Measurements from ENCODE around the gene LCN15.
"Not testable (repeated sequence)": the region's sequence is repeated elsewhere in the genome, so short reads cannot be mapped to it uniquely, and the experiment has no call there.

Gene LCN15

DNA sequence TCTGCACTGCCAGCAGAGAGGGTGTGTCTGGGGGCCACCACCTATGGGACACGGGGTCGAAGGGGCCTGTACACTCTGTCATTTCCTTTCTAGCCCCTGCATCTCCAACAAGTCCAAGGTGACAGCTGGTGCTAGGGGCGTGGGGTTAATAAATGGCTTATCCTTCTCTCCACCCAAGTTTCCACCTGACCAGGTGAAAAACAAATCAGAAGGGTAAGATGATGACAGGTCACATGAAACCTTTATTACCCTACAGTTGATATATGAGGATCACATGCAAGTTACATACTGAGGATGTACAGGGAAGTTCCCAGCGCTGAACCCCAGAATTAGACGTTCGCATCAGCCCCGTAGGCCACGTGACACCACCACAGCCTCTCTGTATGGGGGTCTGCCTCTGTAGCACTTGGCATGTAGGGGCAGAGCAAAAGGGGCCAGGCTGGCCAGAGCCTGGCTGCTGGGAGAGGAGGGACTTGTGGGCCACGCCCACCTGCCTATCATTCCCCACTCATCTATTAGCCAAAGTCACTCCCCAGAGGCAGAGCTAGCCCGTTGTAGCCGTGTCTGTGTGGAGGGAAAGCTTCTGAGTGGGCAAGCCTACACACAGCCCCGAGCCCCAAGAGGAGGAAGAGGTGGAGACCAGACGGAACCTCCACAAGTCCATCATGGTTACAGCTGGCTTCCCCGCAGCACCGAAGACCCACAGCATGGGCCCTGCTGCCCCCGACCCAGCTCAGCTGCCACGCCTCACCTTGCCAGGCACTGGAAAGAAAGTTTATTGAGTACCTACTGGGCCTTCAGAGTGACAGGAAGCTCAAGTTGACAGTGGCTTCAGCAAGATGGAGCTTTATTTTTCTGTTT lies 29.0 kb upstream of the LCN15 start:
- DNase-seq = no peak

DNA sequence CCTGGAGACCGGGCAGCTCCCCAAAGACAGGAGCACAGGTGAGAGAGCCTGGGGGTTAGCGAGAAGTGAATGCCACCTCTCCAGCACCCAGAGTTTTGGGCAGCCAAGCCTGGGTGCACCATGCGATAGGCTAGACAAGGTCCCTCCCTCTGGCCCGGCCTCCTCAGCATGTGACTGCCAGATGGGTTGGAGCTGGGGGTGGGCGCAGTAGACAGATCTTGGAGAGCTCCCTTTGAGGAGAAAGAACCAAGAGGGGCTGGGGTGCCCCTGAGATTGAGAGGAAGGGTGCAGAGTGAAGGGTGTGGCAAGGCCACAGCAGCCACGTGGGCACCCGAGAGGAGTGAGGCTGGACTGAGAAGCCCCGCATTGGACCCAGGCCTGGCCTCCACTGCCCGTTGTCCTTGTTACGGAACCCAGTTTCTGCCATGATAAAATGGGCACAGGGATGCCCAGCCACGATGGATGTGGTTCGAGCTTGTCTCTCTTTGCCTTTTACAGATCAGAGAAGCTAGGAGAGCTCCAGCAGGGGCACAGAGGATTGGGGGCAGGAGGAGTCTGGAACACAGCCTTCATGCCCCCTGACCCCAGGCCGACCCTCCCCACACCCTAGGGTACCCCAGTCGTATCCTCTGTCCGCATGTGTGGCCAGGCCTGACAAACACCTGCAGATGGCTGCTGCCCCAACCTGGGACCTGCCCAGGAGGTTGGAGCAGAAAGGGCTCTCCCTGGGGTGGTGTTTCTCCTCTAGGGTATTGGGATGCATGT lies 28.2 kb upstream of the LCN15 start:
- DNase-seq = no peak

DNA sequence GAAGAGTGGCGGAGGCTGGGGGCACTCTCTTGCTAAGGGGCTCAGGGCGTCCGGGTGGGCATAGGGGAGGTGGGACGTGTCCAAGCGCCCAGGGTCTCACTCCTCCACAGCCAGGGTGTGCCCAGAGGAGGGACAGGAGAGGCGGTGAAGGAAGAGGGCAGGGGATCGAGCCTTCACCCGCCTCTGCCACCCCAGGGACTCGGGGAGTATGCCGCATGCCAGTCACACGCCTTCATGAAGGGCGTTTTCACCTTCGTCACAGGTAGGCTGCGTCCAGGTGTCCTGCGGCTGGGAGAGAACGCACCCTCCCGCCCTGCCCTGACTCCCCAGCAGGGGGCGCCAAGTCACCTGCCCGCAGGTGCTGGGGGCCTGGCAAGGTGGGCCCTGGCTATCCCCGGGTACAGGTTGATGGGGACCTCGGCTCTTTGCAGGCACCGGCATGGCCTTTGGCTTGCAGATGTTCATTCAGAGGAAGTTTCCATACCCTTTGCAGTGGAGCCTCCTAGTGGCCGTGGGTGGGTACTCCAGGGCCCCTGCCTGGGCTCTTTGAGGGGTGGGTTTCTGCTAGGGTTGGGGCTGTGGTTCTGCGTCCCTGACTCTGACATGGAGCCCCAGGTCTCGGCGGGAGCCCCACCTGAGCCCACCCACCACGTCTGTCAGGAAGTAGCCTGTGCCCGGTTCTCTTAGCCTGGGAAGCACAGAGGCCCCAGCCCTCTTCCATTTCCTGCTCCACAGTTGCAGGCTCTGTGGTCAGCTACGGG lies 27.4 kb upstream of the LCN15 start:
- DNase-seq = no peak

GRCh38 chr9:136790640-136791515 lies 26.6 kb upstream of the LCN15 start, which contains the start of gene TMEM141:
Gene TMEM141 (plus strand): TSS chr9:136791344. CDS start chr9:136791371, 27 bp downstream.
- peak; percentile 99 for DNase-seq

DNA sequence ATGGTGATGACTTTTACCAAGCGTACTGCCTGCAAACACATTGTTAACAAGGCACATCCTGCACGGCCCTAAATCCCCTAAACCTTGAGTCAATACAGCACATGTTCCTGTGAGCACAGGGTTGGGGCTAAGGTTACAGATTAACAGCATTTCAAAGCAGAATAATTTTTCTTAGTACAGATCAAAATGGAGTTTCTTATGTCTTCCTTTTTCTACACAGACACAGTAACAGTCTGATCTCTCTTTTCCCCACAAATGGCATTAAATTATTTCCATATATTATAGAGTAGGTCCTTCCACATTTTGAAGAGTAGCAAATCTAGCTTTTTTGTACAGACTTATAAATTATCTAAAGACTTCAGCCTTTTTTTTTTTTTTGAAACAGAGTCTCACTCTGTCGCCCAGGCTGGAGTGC lies 25.2 kb upstream of the LCN15 start:
- DNase-seq = no peak

GRCh38 chr9:136788644-136789522 lies 24.6 kb upstream of the LCN15 start:
- not testable (repeated sequence) for DNase-seq

DNA sequence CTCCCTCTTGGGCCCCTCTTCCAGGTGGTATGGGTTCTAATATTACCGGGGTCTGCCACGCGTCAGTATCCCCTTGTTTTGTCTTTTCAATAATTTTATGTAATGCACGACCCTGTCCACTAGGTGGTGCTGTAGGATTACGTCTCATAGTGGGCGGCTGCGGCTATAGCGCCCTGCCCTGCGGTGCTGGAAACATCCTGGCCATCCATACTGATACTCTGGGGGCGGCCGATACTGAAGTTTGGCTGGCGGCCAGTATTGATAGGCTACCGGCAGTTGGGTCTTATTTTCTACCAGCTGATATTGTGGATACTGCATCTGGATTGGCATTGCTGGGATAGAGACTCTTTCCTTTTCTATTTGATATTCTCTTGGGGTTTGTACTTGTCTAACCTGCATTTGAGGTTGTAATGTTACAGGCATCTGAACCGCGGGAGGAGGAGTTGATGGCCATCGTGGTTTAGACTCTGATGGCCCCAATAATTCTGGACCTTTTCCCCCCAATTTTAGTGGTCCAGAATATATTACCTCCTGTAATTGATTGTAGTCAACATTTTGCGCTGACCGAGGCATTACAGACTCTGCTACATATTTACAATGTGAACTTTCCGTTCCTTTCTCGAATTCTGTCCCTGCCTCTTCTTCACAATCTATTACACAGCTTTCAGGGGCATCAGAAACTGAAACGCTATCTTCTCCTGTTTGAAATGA lies 23.5 kb upstream of the LCN15 start:
- DNase-seq = peak; percentile 59

DNA sequence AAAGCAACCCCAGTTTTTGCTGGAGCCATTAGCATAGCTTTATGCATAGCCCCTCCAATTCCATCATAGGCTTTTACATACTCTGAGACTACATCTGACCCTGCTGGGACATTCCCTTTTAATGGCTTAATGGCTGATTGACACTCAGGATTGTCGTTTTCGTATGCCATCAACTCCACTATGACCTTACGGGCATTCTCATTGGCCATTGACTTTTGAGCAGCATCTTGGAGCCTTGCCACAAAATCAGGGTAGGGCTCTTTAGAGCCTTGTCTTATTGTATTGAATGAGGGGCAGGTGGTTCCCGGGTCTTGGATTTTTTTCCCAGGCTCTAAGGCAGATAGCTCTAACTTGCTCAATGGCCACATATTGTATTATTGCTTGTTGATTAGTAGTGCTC lies 22.7 kb upstream of the LCN15 start:
- DNase-seq = not testable (repeated sequence)

DNA sequence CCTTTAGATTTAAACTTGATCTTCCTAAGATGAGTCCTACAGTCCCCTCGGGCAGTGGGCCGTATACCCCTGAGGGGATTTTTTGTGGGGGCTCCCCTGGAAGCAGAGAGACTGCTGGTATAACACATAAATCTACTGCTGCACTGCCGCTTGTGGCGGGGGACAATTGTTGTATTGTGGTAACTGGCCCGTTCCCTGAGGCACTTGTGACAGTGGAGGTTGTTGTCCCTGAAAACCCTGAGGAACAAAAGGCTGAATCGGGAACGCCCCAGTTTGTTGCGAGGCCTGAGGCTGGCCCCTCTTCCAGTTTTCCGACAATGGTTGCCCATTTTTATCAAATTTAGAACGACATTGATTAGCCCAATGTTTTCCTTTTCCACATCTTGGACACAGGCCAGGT lies 22.1 kb upstream of the LCN15 start:
- no peak for DNase-seq

DNA sequence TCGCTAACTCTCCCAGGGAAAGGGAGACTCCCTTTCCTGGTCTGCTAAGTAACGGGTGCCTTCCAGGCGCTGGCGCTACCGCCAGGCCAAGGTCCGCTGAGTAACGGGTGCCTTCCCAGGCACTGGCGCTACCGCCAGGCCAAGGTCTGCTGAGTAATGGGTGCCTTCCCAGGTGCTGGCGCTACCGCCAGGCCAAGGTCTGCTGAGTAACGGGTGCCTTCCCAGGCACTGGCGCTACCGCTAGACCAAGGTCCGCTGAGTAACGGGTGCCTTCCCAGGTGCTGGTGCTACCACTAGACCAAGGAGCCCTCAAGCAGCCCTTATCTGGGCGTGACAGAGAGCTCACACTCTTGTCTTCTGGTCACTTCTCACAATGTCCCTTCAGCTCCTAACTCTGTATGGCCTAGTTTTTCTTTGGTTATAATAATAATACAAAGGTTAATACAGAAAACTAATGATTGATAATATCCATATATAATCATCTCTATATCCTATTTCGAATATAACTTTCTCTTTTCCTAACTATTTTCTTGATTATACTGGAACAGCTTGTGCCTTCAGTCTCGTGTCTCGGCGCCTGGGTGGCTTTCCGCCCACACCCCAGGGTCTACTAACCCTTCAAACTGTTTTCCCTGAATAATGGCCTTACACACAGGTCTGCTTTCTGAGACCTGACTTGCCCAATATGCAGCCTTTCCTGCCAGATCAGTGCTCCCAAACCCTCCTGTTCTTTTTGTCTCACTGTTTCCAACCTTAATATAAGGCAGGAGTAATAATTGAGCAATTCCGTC lies 21.4 kb upstream of the LCN15 start:
- not testable (repeated sequence) for DNase-seq

DNA sequence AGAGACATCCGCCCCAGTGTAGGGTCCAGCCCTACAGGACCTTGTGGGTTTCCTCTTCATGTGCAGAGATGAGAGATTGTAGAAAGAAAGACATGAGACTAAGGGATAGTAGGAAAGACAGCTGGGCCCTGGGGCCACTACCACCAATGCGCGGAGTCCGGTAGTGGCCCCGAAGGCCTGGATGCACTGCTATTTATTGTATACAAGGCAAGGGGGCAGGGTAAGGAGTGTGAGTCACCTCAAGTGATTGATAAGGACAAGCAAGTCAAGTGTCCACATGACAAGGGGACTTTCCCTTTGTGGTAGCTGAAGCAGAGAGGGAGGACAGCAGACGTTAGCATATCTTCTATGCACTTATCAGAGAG lies 20.7 kb upstream of the LCN15 start:
- no peak for DNase-seq

GRCh38 chr9:136784249-136784996 lies 20.1 kb upstream of the LCN15 start:
- no peak for DNase-seq

DNA sequence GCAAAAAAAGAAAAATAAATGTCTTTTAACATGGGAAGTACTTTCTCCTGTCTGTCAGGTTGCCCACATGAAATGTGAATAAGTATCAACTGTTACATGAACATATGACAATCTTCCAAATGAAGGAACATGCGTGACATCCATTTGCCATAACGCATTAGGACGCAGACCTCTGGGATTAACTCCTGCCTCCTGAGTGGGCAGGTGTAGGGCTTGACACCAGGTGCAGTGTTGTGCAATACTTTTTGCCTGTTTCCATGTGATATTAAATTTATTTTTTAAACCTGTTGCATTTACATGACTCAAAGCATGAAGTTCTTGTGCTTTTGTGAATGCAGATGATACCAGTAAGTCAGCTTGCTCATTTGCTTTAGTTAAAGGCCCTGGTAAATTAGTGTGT lies 18.1 kb upstream of the LCN15 start:
- no peak for DNase-seq

GRCh38 chr9:136779808-136780207 lies 15.5 kb upstream of the LCN15 start:
- DNase-seq = no peak

DNA sequence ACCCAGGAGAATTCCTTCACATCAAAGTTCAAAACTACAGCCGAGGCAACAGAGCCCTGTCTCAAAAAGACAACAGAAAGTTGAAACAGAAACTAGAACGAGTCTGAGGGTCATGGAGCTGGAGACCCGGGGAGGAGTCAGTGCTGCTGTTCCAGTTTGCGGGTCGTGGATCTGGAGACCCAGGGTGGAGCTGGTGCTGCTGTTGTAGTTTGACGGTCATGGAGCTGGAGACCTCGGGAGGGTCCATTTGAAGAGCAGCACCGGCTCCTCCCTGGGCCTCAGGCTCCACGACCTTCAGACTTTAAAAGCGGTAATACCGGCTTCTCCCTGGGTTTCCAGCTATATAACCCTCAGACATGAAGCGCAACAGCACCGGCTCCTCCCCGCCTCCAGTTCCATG lies 13.0 kb upstream of the LCN15 start:
- DNase-seq = no peak

DNA sequence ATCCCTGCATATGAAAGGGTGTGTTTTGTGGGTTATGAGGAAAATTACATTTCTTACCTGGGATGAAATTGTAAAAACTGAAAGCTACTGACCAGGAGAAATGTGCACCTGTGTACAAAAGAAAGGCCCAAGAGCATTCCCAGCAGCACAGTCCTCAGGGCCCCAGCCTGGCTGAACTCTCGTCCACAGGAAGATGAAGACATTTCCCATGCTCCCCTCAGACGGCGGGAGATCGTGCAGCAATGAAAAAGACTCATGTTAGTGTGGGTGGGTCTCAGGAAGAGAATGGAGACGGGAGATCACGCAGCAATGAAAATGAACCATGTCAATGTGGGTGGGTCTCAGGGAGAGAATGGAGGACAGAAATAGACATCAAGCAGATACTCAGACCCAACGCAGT lies 12.6 kb upstream of the LCN15 start:
- no peak for DNase-seq

DNA sequence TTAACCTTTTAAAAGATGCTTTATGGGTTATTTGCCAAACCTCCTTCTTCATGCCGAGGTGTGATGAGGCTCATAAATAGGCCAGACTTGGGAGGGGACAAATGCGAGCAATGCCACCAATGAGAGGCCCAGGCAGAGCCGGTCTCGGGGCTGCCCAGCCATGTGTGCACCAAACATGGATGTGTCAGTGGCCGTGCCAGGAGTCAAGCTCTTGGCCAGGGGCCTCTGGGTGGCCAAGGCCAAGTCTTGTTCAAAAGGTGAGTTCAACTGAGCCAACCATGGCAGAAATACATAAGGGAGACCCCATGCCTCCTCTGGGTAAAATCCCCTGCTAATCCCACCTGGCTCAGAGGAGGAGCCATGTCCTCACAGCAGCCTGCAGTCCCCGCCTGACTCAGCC lies 10.9 kb upstream of the LCN15 start:
- DNase-seq = no peak

GRCh38 chr9:136774416-136775045 lies 10.2 kb upstream of the LCN15 start:
- DNase-seq = no peak
